ENCODE measurements around the gene BFSP1.

The BFSP1 gene

DNA sequence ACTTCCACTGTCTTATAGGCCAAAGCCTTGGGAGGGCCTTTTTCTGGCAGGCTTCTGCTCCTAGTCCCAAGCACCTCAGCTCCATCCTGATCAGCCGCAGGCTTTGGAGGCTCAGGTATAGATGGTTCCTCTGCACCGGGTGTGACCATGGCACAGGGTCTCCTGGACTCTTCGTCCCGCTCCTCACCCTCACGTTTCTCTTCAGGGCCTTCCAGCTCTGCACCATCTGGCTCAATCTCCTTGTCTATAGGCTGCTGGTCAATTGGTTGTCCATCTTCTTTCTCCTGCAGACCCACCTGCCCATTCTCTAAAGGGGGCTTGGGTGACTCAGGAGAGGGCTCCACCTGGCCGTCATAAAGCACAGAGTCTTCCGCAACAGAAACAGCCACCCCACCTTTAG is 37.0 kb downstream of the BFSP1 start:
- DNase-seq = no peak

DNA sequence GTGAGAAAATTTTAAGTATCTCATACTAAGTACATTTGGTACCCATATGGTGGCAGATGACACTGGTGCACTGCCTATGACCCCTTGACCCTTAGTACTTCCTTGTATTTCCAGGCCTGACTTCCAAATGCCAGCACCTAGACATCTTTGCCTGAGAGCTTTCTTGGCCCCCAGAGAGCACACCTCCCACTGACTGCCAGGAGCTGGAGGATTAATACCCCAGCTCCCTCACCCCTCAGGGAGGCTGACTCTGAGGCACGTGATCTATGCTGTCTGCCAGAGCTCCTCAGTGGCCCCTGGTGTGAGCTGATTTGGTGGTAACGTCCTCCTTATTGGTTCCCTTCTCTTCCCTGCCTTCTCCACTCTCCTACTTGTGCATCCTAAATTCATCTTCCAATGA is 38.0 kb downstream of the BFSP1 start:
- no peak for DNase-seq

GRCh38 chr20:17491488-17491887 is 39.7 kb downstream of the BFSP1 start:
- no peak for DNase-seq

- no peak for DNase-seq
Observed at GRCh38 chr20:17491041-17491440, 40.1 kb downstream of the BFSP1 start.

GRCh38 chr20:17490501-17490900 is 40.7 kb downstream of the BFSP1 start:
- no peak for DNase-seq

DNA sequence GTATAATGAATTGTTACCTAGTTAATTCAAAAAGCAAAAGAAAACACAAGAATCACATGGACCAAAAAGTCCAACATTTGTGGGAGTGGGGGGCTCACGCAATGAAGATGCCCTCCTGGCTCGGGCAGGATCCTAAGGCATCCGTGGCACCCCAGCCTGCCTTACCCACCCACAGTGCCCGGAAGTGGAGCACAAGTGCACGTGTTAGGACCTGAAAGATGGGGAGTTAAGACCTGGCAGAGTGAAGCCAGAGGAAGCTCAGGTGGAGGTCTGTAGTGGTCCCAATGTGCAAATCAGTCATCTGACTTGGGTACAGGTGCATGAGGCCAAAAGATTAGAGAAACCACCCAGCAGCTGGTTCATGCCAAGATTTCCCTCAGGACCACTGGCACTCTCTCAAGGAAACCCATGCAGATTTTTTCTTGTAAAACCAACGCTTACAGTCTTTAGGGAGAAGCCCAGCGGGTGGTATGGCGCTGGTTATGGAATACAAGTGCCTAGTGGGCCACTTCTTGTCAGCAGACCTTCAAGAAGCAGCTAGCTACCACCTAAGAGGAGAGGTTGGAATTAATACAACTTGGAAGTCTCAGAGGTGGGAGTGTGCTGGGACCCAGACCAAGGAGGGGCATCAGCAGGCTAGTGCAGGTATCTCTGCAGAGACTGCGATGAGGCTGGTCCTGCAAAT is 42.1 kb downstream of the BFSP1 start:
- DNase-seq = no peak

- no peak for DNase-seq
Observed at GRCh38 chr20:17485017-17485416, 46.2 kb downstream of the BFSP1 start.

GRCh38 chr20:17482536-17482935 is 48.6 kb downstream of the BFSP1 start:
- DNase-seq = no peak

DNA sequence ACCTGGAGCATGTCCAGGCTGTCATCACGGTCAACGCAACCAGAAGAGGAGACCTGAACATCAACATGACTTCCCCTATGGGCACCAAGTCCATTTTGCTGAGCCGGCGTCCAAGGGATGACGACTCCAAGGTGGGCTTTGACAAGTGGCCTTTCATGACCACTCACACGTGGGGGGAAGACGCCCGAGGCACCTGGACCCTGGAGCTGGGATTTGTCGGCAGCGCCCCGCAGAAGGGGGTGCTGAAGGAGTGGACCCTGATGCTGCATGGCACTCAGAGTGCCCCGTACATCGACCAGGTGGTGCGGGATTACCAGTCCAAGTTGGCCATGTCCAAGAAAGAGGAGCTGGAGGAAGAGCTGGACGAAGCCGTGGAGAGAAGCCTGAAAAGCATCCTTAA is 49.5 kb downstream of the BFSP1 start:
- no peak for DNase-seq

GRCh38 chr20:17480696-17481095 is 50.5 kb downstream of the BFSP1 start:
- no peak for DNase-seq

DNA sequence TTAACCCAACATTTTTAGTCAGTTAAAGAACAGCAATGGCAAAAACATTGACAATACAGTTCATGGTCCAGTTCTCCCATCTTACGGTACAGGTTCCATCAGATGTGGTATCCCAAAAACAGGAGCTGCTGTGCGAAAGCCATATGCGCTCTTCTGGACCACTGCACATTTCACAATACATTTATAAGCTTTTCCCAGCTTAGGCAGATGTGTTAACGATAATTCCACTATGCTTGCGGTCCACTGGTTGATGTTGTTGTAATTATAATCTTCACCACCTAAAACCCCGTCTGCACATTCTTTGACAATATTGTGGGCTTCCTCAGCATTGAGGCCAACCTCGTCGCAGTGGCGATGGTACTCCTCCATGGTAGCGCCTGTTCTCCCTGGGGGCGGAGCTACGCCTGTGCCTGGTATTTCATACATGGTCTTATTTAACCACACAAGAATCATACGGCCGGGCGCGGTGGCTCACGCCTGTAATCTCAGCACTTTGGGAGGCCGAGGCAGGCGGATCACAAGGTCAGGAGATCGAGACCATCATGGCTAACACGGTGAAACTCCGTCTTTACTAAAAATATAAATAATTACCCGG is 52.0 kb downstream of the BFSP1 start:
- DNase-seq = no peak

GRCh38 chr20:17473659-17474058 is 57.5 kb downstream of the BFSP1 start:
- DNase-seq = no peak

DNA sequence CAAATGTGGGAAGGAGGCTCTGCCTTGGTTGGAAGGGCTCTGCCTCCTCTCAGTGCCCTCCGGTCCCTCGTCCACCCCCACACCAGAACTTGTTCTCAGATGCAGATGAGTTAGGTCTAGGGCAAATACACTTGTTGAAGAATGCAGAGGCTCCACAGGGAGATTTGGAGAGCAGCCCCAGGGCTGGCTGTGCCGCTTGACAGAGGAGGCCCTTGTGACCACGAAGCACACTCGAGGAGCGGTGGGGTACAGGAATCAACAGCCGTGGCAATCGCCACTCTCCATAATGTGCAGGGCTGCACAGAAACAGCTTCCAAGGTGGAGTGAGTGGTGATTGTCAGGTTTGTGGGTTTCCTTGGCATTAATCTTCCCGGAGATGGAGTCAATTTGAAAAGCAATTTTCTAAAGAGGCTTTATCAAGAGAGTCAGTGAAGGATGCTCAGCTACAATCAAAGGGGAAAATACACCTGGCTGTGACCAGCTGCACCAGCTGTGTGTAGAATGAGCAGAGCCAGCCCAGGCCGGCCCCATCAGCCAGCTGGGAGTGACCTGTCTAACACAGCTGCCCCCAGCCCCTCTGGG is 59.5 kb downstream of the BFSP1 start:
- DNase-seq = no peak

DNA sequence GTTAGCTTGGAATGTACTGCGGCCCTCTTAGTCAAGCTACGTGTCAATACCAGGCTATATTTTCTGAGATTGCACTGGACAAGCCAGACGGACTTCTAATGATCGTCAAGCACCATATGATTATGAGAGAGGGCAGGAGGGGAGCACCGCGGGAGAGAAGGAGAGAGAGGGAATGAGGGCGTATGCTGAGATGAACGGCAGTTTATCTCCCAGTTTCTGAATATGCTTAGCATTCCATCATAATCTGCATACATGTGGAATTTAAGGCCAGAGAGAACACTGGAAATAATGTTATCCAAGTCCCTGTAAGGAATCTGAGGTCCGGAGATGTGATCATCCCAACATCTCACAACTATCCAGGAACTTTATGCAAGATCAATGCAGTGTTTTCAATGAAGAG is 60.2 kb downstream of the BFSP1 start:
- no peak for DNase-seq

GRCh38 chr20:17470521-17470920 is 60.7 kb downstream of the BFSP1 start:
- DNase-seq = no peak

DNA sequence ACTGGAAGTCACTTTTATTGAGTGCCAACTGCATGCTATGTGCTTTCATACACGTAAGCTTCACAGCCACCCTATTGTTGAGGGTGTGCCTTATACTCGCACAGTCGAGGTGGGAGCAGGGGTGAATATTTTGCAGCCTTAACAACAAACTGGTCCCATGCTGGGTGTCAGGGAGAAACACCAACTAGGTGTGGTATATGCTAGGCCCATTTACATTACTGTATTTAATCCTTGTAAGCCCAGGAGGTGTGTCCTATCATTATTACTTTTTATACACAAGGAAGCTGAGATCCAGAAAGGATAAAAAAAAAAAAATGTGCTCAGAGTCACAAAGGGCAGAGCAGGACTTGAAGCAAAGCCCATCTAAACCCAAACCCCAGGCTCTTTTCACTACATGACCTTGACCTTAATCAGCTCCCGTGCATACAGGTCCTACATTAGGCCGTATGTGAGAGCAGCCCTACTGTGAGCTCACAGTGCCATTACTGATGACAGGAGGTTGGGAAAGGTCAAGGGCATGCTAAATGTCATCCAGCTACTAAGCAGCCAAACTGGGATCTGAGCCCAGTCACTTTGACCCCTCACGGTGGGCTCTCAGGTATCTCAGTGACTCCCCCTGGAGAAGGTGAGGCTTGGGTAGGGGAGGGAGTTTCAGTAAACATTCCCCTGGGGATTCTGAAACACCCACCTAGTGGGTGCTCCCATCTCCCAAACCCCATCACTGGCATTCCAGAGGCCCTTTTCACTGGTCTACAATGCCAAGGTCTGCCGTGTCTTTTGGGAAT is 61.7 kb downstream of the BFSP1 start:
- no peak for DNase-seq

GRCh38 chr20:17468073-17468840 is 62.9 kb downstream of the BFSP1 start:
- DNase-seq = no peak

DNA sequence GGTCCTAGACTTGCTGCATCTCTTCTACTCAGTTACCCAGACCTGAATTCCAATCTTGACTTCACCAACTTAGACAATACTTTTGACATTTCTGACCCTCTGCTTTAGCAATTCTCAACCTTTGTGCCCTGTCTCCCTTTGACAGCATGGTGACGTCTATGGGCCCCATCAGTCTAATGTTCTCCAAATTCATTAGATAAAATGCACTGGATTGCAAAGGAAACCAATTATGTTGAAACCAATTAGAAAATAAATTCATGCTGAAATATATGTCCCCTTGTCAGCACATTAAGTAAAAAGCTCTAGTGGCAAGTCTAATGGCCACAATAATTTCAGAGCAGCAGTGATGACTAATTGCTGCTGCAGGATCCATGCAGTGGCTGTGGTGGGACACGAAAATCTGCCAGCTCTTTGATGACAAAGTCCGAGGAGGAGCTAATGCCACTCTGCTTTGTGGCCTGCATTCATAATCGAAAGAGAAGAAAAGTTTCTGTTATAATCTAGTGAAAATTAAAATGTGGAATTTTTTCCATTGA is 64.0 kb downstream of the BFSP1 start:
- no peak for DNase-seq

- no peak for DNase-seq
Observed at GRCh38 chr20:17466641-17467040, 64.5 kb downstream of the BFSP1 start.

- no peak for DNase-seq
Observed at GRCh38 chr20:17465236-17465635, 65.9 kb downstream of the BFSP1 start.

GRCh38 chr20:17463711-17464110 is 67.5 kb downstream of the BFSP1 start:
- no peak for DNase-seq

DNA sequence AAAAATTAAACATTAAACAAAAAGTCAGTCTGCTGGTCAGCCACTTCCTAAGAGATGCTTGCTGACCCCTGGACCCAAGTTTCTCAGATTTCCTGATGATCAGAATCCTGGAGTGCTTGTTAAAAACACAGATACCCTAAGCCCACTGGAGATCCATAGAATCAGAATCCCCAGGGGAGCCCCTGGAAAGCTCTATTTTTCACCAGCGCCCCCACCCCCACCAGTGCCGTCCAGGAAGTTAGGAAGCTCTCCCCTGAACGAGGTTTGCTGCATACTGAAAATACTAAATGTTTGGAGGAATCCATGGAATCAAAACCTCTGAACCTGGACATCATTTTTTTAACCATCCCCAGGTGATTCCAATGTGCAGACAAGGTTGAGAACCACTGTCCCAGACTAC is 69.2 kb downstream of the BFSP1 start:
- no peak for DNase-seq

GRCh38 chr20:17460119-17460518 is 71.1 kb downstream of the BFSP1 start:
- DNase-seq = no peak
